ENCODE results near the gene CNN1.

Gene CNN1

GRCh38 chr19:11541238-11541637, 2.6 kb downstream of the CNN1 start:
- no peak overlapping the region for H3K4me3 ChIP-seq (replicated peaks in 1 of 2; ENCODE audit: low read depth in 2 of 2, low read length in 2 of 2)
- TF ChIP-seq, protein P1, sequence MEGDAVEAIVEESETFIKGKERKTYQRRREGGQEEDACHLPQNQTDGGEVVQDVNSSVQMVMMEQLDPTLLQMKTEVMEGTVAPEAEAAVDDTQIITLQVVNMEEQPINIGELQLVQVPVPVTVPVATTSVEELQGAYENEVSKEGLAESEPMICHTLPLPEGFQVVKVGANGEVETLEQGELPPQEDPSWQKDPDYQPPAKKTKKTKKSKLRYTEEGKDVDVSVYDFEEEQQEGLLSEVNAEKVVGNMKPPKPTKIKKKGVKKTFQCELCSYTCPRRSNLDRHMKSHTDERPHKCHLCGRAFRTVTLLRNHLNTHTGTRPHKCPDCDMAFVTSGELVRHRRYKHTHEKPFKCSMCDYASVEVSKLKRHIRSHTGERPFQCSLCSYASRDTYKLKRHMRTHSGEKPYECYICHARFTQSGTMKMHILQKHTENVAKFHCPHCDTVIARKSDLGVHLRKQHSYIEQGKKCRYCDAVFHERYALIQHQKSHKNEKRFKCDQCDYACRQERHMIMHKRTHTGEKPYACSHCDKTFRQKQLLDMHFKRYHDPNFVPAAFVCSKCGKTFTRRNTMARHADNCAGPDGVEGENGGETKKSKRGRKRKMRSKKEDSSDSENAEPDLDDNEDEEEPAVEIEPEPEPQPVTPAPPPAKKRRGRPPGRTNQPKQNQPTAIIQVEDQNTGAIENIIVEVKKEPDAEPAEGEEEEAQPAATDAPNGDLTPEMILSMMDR (IDR thresholded peaks at IDR 0.05; ENCODE audit: low read depth, low read length): no peak

DNA sequence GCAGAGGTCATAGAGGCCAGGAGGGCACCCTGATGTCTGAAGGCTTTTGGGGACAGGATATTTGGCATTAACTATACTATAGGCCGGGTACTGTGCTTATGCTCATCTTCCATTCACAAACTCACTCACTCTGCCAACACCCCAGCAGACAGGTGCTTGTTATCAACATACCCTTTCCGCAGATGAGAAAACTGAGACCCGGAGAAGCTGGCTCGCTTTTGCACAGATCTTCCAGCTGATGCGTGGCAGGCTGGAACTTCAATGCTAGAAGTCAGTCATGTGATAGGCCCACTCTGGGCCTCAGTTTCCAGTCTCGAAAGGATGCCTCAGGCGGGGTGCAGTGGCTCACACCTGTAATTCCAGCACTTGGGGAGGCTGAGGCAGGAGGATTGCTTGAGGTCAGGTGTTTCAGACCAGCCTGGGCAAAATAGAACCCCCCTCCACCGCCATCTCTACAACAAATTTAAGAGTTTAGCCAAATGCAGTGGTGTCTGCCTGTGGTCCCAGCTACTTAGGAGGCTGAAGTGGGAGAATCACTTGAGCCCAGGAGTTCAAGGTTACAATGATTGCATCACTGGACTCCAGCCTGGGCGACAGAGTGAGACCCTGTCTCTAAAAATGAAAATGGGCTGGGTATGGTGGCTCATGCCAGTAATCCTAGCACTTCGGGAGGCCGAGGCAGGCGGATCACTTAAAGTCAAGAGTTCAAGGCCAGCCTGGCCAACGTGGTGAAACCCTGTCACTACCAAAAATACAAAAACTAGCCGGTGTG, 9.5 kb downstream of the CNN1 start:
- no peak for DNase-seq (ENCODE audit: low read depth in 2 of 2)
- no peak overlapping the region for H3K4me3 ChIP-seq (replicated peaks in 1 of 2; ENCODE audit: low read depth in 2 of 2, low read length in 2 of 2)
- TF ChIP-seq, protein P1 (IDR thresholded peaks at IDR 0.05; ENCODE audit: low read depth, low read length): no peak

More at GRCh38 chr19:11541238-11541637, 2.6 kb downstream of the CNN1 start:
- no peak for DNase-seq (ENCODE audit: low read depth in 2 of 2)

DNA sequence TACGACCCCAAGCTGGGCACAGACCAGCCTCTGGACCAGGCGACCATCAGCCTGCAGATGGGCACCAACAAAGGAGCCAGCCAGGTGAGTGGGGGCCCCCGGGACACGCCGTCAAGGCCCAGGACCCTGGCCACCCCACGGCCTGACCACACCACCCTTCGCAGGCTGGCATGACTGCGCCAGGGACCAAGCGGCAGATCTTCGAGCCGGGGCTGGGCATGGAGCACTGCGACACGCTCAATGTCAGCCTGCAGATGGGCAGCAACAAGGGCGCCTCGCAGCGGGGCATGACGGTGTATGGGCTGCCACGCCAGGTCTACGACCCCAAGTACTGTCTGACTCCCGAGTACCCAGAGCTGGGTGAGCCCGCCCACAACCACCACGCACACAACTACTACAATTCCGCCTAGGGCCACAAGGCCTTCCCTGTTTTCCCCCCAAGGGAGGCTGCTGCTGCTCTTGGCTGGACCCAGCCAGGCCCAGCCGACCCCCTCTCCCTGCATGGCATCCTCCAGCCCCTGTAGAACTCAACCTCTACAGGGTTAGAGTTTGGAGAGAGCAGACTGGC, 10.8 kb downstream of the CNN1 start:
- TF ChIP-seq, protein P1 (IDR thresholded peaks at IDR 0.05; ENCODE audit: low read depth, low read length): no peak
- no peak for DNase-seq (ENCODE audit: low read depth in 2 of 2)
- no peak overlapping the region for H3K4me3 ChIP-seq (replicated peaks in 1 of 2; ENCODE audit: low read depth in 2 of 2, low read length in 2 of 2)

DNA sequence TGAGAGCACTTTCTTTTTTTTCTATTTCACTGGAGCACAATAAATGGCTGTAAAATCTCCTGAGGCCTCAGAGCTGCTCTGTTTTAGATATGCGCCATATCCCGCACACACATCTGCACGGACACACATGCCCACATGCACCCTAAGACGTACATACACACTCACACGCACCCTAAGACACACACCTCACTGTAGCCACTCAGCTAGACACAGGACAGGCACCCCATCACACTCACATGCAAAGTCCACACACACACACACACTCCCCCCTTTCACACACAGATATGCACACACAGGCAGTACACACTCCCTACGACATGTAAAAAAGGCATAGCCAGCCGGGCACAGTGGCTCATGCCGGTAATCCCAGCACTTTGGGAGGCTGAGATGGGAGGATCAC, 11.6 kb downstream of the CNN1 start:
- TF ChIP-seq, protein P1 (IDR thresholded peaks at IDR 0.05; ENCODE audit: low read depth, low read length): no peak
- no peak overlapping the region for H3K4me3 ChIP-seq (replicated peaks in 1 of 2; ENCODE audit: low read depth in 2 of 2, low read length in 2 of 2)
- no peak for DNase-seq (ENCODE audit: low read depth in 2 of 2)

DNA sequence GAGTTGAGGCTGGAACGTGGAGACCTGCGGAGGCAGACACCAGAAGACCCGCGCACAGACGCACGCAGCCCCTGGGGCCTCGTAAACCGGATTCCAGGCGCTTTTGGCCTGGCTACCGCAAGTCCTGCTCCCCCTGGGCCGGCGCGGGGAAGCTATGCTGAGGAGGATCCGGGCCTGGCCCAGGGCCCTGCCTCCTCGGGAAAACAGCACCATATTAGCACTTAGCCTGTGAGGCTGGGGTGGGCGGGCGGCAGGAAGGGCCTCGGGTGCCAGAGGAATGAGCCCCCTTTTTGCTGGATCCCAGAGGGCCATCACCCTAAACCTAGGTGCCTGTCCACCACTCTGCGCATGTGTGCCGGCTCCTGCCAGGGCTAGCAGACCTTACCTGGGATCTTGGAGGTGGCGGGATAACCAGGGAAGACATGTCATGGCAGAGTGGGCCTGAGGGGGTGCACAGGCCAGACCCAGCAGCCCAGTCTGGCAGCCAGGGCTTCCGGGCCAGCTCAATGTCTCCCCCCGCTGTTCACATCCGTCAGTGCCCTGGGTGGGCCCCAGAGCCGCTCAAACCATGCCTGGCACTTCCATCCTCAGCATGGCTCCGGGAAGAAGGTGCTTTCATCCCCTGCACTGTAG, 13.1 kb downstream of the CNN1 start:
- TF ChIP-seq, protein P1 (IDR thresholded peaks at IDR 0.05; ENCODE audit: low read depth, low read length): peak; percentile 44
- H3K4me3 ChIP-seq (replicated peaks in 1 of 2; ENCODE audit: low read depth in 2 of 2, low read length in 2 of 2): no peak overlapping the region
- DNase-seq (ENCODE audit: low read depth in 2 of 2): peak in 1 of 2 donors; percentile 20

GRCh38 chr19:11552666-11553372, 14.2 kb downstream of the CNN1 start:
- TF ChIP-seq, protein P1 (IDR thresholded peaks at IDR 0.05; ENCODE audit: low read depth, low read length): no peak
- no peak for DNase-seq (ENCODE audit: low read depth in 2 of 2)

More at GRCh38 chr19:11552666-11553372, 14.2 kb downstream of the CNN1 start:
- no peak overlapping the region for H3K4me3 ChIP-seq (replicated peaks in 1 of 2; ENCODE audit: low read depth in 2 of 2, low read length in 2 of 2)

All from cardiac fibroblast (primary cell).